ENCODE data around the gene GRID2IP. TPM values are rescaled to one million over a fixed set of nuclear protein-coding genes. Genes with fewer than 3 reads are reported as not detected.

GRID2IP gene
- total RNA-seq, 2 donors from 2014 or later, result 0.73 to 2.6 TPM

- Histone ChIP-seq H3K4me1 (replicated peaks) (no peaks in the 10 kb centered on the region), H3K9me3 (no peaks in the 10 kb centered on the region), H3K36me3 (peaks cover 0 to 4% of the 10 kb centered on the region in 2 donors), H3K4me3 (peak overlapping the region in 1 of 2 donors; percentile 60), H3K27ac (no peak overlapping the region), H3K27me3 (replicated peaks; ENCODE audit: insufficient read depth) (no peaks in the 10 kb centered on the region)
- TF ChIP-seq POLR2A (IDR thresholded peaks at IDR 0.05) (no peak), POLR2AphosphoS5 (IDR thresholded peaks at IDR 0.05) (no peak), CTCF (IDR thresholded peaks at IDR 0.05) (no peak)
- intact Hi-C loops (cut with DNase I), result no loop called here
- WGBS, result 76% methylated on average over 14 of the region's 14 CpGs
- DNase-seq (ENCODE audit: low spot score), result no peak
These were observed 25.0 kb upstream of the GRID2IP start for GRCh38 chr7:6576024-6576866.

GRCh38 chr7:6575281-6576023 lies 24.2 kb upstream of the GRID2IP start:
- WGBS, result 73% methylated on average over 9 of the region's 9 CpGs
- H3K4me1 ChIP-seq (replicated peaks), result no peaks in the 10 kb centered on the region
- no peaks in the 10 kb centered on the region for H3K9me3 ChIP-seq
- intact Hi-C loops (cut with DNase I), result no loop called here
- DNase-seq (ENCODE audit: low spot score), result no peak
- no peak overlapping the region for H3K27ac ChIP-seq
- peaks cover 0 to under 1% of the 10 kb centered on the region in 2 donors for H3K36me3 ChIP-seq
- no peaks in the 10 kb centered on the region for H3K27me3 ChIP-seq (replicated peaks; ENCODE audit: insufficient read depth)
- H3K4me3 ChIP-seq, result no peak overlapping the region
- TF ChIP-seq CTCF (IDR thresholded peaks at IDR 0.05), result no peak
- TF ChIP-seq POLR2A (IDR thresholded peaks at IDR 0.05), result no peak
- TF ChIP-seq POLR2AphosphoS5 (IDR thresholded peaks at IDR 0.05), result no peak

GRCh38 chr7:6571160-6571779 lies 20.0 kb upstream of the GRID2IP start:
- no peaks in the 10 kb centered on the region for H3K36me3 ChIP-seq
- no peaks in the 10 kb centered on the region for H3K9me3 ChIP-seq
- H3K27me3 ChIP-seq (replicated peaks; ENCODE audit: insufficient read depth), result no peaks in the 10 kb centered on the region
- 66% methylated on average over 7 of the region's 7 CpGs for WGBS
- no peak for DNase-seq (ENCODE audit: low spot score)
- H3K4me1 ChIP-seq (replicated peaks), result no peaks in the 10 kb centered on the region
- no peak overlapping the region for H3K27ac ChIP-seq
- H3K4me3 ChIP-seq, result no peak overlapping the region
- intact Hi-C loops (cut with DNase I), result no loop called here
- TF ChIP-seq POLR2A (IDR thresholded peaks at IDR 0.05), result no peak
- TF ChIP-seq CTCF (IDR thresholded peaks at IDR 0.05), result no peak
- TF ChIP-seq POLR2AphosphoS5 (IDR thresholded peaks at IDR 0.05), result no peak

- Histone ChIP-seq H3K9me3 (no peaks in the 10 kb centered on the region), H3K4me1 (replicated peaks) (no peaks in the 10 kb centered on the region), H3K36me3 (no peaks in the 10 kb centered on the region), H3K27me3 (replicated peaks; ENCODE audit: insufficient read depth) (no peaks in the 10 kb centered on the region), H3K4me3 (no peak overlapping the region), H3K27ac (no peak overlapping the region)
- intact Hi-C loops (cut with DNase I), result no loop called here
- TF ChIP-seq POLR2AphosphoS5 (IDR thresholded peaks at IDR 0.05) (no peak), CTCF (IDR thresholded peaks at IDR 0.05) (no peak), POLR2A (IDR thresholded peaks at IDR 0.05) (no peak)
- WGBS, result 76% methylated on average over 3 of the region's 3 CpGs
- DNase-seq (ENCODE audit: low spot score), result no peak
These were observed 16.6 kb upstream of the GRID2IP start for GRCh38 chr7:6567886-6568285.

Data from prostate gland (tissue), 2 donors.